ENCODE measurements around the gene CPT1A.
A peak's percentile ranks its signal among the peaks of the same experiment; 100 is the strongest.

The CPT1A gene

DNA sequence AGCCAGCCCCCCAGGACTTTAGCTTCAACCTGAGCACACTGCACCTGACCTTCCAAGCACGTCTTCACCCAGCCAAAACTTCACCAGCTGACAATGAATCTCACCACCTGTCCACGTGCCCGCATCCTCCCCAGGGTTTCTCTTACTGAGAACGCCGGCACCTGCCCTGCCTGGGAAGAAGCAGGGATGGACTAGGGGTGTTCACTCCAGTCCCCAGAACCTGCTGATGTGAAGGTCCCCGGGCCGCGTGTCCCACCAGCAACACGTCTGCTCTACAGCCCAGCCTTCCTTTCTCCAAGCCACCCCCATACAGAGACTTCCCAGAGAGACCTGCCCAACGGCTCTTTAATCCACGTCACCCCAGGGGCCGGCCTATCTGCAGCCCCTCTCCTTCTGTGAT is 12.8 kb downstream of the CPT1A start:
- TF ChIP-seq, protein P1, sequence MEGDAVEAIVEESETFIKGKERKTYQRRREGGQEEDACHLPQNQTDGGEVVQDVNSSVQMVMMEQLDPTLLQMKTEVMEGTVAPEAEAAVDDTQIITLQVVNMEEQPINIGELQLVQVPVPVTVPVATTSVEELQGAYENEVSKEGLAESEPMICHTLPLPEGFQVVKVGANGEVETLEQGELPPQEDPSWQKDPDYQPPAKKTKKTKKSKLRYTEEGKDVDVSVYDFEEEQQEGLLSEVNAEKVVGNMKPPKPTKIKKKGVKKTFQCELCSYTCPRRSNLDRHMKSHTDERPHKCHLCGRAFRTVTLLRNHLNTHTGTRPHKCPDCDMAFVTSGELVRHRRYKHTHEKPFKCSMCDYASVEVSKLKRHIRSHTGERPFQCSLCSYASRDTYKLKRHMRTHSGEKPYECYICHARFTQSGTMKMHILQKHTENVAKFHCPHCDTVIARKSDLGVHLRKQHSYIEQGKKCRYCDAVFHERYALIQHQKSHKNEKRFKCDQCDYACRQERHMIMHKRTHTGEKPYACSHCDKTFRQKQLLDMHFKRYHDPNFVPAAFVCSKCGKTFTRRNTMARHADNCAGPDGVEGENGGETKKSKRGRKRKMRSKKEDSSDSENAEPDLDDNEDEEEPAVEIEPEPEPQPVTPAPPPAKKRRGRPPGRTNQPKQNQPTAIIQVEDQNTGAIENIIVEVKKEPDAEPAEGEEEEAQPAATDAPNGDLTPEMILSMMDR (IDR thresholded peaks at IDR 0.05; ENCODE audit: insufficient read depth, missing control alignments) = no peak
- no peak for DNase-seq (ENCODE audit: insufficient read length, low spot score)
- FAIRE-seq = no peak

DNA sequence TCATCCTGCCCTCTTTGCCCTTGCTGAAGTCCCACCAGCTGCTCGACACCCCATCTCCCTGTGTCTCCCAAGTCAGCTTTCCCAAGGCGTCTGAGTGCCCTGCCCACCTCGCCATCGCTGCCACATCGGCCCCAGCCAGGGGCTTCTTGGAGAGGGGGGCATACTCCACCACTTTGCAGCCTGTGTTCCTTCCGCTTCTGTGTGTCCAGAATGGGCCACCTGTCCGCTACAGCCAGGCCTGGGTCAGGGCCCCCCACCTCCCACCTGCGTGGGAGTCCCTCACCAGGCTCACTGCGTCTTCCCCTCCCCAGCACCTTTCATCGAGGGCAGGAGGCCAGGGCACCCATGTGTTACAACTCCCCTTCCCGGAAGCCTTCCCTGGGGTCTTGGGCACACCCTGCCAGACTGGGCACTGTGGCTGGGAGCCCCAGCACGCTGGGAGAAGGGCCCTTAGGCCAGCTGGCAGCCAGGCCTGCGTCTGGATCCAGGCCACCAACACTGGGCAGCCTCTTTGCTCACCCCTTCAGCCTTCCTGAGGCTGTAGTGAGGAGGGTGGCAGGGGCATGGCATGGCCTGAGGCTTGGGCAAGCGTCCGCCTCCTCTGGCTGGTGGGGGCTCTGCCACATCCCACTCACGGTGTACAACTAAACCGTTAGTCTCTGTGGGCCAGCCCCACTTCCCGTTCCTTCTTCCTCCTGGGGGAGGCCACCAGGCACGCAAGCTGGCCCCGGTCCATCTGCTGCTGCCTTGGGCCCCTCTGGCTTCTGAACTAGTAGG is 13.4 kb downstream of the CPT1A start:
- TF ChIP-seq, protein P1 (IDR thresholded peaks at IDR 0.05; ENCODE audit: insufficient read depth, missing control alignments) = no peak
- DNase-seq (ENCODE audit: insufficient read length, low spot score) = no peak
- no peak for FAIRE-seq

DNA sequence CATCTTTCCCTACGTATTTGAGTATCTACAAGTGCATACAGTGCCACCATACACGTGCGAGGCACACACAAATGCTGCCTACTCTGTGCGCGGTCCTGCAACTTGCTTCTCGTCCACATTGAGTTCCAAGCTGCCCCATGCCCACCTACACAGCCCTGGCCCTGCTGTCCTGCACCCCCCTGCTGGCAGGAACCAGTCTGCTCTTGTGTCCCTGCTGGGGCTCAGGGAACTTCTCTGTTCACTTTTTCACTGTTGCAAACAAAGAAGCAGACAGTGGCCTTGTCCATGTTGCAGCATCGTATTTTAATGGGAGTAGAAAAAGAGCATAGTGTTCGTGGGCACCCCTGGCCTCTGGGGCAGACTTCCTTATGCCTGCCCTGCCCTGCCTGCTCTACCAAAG is 14.0 kb downstream of the CPT1A start:
- TF ChIP-seq, protein P1 (IDR thresholded peaks at IDR 0.05; ENCODE audit: insufficient read depth, missing control alignments) = no peak
- DNase-seq (ENCODE audit: insufficient read length, low spot score) = no peak
- FAIRE-seq = no peak

DNA sequence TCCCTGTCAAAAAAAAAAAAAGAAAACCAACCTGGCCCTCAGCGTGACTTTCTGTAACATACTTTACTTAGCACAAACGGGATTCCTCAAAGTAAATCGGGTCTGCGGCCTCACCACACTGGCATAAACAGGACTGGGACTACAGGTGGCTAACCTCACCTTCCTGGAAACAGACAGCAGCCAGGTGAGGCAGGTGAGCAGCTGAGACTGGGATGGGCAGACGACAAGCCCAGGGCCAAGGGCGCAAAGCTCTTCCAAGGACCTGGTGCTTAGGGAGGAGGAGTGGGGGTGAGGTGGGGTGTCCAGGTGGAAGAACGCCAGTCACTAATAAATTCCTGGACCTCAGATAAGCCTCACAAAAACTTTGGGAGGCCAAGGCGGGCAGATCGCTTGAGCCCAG is 15.0 kb downstream of the CPT1A start:
- TF ChIP-seq, protein P1 (IDR thresholded peaks at IDR 0.05; ENCODE audit: insufficient read depth, missing control alignments) = no peak
- DNase-seq (ENCODE audit: insufficient read length, low spot score) (no peak), FAIRE-seq (no peak)

DNA sequence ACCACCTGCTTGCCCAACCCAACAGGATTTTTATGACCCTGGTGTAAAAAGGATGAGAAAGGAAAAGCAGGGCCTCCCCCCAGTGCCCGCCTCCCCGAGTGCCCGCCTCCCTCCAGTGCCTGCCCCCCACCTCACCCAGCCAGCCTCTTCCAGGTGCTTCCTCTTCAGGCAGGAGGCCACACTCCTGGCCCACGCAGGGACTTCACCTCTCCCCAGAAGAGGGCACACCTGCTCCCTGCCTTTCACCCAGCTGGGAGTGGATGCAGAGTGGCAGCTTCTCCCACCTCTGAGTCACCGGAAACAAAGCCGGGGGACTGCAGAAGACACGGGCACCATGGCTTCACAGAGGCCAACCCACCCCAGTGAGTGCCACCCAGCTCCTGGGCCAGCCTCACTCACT is 16.1 kb downstream of the CPT1A start:
- FAIRE-seq = no peak
- DNase-seq (ENCODE audit: insufficient read length, low spot score) = no peak
- TF ChIP-seq, protein P1 (IDR thresholded peaks at IDR 0.05; ENCODE audit: insufficient read depth, missing control alignments) = peak; percentile 7

DNA sequence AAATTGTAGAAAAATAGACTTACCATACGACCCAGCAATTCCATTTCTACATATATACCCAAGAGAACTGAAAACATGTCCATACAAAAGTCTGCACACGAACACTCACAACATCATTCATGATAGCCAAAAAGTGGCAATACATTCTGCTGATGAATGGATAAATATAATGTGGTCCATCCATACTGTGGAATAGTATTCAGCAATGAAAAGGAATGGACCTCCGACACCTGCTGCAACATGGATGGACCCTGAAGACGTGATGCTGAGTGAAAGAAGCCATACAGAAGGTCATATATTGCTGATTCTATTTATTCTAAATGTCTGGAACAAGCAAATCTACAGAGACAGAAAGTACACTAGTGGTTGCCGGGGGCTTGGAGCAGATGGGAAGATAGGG is 19.2 kb downstream of the CPT1A start:
- FAIRE-seq (no peak), DNase-seq (ENCODE audit: insufficient read length, low spot score) (no peak)
- TF ChIP-seq, protein P1 (IDR thresholded peaks at IDR 0.05; ENCODE audit: insufficient read depth, missing control alignments) = no peak

DNA sequence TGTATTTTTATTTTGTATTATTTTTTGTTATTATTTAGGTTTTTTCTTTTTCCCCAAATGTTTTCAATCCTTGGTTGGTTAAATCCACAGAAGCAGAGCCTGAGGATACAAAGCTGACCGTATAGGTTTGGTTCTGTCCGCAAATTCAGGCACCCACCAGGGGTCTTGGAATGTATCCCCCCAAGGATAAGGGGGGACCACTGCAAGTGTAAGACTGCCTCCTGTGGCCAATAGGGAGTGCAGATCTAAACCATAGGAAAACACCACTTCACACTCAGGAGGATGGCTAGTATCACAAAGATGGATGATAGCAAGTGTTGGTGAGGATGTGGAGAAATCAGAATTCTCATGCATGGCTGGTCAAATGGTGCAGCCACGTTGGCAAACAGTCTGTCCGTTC is 20.0 kb downstream of the CPT1A start:
- FAIRE-seq (no peak), DNase-seq (ENCODE audit: insufficient read length, low spot score) (no peak)
- TF ChIP-seq, protein P1 (IDR thresholded peaks at IDR 0.05; ENCODE audit: insufficient read depth, missing control alignments) = no peak
